GM18505 (cell line): ENCODE measurements around the gene CYB5A.

Experiments used
- ATAC-seq: cut with Tn5 transposase; IDR thresholded peaks from one replicate; pipeline ENCODE4 v1.9.1; 2021; ENCODE audit not compliant: unreplicated experiment
- POLR2A ChIP-seq: IDR thresholded peaks from 4 replicates; pipeline ENCODE4 v1.6.1; 2011; ENCODE audit warnings: borderline replicate concordance; ENCODE audit not compliant: insufficient read depth, insufficient read length; ENCODE audit errors: extremely low read depth

The CYB5A gene

DNA sequence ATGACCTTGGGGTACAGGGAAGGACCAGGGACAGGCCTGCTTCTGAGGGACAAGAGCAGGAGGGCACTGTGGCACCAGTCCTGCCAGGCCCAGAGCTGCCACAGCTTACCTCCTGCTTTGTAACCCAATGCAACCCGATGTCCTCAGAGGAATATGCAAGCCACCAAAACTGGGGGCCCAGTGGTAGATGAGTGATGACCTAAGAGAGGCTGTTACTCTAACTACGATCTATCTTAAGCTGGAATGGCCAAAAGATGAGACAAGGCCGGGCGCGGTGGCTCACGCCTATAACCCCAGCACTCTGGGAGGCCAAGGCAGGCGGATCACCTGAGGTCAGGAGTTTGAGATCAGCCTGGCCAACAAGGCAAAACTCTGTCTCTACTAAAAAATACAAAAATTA is 12.8 kb downstream of the CYB5A start:
- no peak for TF ChIP-seq POLR2A
- ATAC-seq = no peak

DNA sequence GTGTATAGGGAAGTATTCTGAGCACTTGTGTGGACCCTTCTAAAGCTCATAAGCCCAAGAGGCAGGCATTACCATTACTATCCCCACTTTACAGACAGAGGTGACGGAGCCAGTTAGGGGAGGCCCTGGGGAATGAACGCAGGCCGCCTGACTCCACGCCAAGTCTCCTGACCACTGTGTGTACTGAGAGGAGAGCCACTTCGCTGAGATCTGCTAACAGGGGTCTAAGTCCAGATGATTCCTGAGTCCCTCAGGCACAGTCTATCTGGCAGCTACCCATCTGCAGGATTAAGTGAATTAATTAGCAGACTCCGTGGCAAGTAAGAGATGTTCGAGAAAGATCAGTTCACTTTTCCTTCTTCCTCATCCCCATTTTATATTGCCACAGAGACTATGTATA is 13.7 kb downstream of the CYB5A start:
- no peak for TF ChIP-seq POLR2A
- no peak for ATAC-seq

DNA sequence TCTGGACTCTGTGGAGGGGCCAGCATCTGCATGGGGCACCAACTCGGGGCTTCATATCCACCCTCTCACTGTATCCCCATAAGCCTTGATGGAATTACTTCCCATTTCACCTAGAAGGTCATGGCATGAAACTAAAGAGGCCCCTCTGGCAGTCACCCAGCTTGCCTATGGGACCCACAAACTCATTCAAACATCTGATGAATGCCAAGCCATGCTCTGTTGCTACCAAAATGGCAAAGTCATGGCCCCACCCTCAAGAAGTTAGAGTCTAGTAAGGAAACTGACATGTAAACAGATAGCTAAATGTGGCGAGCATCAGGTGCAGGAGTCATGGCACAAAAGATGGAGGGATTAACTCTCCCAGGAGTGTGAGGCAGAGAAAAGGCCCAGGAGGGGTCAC is 14.5 kb downstream of the CYB5A start:
- TF ChIP-seq POLR2A = no peak
- no peak for ATAC-seq

DNA sequence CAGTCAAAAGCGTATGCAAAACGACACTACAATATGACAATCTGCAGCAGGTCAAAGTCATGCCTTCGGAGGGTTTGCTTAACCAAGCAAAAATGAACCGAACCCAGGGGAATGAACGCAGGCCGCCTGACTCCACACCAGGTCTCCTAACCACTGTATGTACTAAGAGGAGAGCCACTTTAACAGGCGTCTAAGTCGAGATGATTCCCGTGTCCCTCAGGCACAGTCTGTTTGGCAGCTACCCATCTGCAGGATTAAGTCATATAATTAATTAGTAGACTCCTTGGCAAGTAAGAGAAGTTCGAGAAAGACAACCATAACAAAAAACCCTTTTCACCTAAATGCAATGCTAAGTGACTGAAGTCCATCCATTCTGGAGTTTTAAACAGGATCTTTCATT is 15.2 kb downstream of the CYB5A start:
- ATAC-seq = no peak
- TF ChIP-seq POLR2A = no peak

DNA sequence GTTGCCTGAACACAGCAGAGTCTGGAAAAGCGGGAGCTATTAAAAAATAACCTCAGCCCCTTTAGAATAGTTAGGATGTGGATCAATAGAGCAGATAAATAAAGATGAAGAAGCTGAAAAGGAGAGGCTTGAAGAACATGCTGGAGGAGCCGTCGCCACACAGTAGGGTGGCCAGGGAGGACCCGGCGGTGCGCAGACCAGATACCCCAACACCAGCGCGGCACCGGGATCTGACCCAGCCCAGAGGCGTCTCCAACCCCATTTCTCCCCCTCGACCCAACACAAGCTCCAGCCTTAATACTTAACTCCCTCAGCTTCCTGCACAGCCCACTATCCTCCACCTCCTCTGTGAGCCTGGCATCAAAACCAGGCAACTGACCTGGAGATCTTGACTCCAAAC is 16.0 kb downstream of the CYB5A start:
- no peak for ATAC-seq

DNA sequence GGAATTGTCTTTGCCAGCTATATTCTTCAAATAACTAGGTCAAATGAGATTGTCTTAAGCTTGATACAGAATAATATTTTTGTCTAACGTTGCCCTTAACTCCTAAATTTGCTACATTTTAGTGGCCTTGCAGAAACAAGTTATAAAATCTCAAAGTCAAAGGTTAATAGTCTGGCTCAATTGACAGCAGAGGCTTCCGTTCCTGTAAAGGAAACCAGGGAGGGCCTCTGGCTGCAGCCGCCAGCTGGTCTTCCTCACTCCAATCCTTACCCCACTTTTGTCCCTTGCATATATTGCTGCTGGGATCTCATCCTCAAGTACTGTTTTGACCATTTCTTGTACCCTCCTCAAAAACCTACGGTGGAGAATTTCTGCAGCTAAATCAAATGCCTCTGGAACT is 17.1 kb downstream of the CYB5A start:
- no peak for ATAC-seq
- no peak for TF ChIP-seq POLR2A

More for the DNA sequence above, 16.0 kb downstream of the CYB5A start:
- TF ChIP-seq POLR2A = no peak

DNA sequence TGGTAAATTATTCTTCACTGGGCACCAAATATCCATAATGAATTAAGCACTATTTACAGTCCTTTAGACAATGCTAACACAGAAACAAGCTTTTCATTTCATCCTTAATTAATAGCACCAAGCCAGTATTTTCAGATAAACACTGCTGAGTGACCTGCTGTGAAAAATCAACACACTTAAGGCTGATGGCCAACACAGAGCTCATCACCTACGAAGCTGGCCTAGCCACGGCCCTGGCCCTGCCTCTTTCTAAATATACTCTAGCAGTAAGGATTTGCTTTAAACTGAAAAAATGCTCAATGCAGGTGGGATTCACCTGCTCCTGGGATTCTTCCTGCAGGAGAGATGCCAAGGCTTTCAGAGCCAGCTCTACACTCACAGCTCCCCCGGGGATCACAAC is 18.4 kb downstream of the CYB5A start:
- no peak for ATAC-seq
- no peak for TF ChIP-seq POLR2A

DNA sequence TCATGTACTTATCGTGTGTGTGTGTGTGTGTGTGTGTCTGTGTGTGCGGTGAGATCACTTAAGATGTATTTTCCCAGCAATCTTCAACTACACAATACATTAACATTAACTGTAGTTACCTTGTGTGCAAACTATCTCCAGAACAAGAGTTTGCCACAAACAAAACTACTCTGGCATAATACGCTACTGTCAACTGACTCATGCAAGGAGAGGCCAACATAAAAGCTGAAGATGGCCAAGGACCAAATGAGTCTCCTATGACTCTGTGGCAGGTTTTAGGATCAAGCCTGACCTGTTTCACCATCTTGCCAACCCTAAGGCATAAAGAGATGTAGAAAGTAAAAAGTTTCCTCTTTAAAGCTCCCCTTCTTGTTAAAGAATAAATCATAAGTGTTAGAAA is 20.1 kb downstream of the CYB5A start:
- ATAC-seq = no peak
- no peak for TF ChIP-seq POLR2A

DNA sequence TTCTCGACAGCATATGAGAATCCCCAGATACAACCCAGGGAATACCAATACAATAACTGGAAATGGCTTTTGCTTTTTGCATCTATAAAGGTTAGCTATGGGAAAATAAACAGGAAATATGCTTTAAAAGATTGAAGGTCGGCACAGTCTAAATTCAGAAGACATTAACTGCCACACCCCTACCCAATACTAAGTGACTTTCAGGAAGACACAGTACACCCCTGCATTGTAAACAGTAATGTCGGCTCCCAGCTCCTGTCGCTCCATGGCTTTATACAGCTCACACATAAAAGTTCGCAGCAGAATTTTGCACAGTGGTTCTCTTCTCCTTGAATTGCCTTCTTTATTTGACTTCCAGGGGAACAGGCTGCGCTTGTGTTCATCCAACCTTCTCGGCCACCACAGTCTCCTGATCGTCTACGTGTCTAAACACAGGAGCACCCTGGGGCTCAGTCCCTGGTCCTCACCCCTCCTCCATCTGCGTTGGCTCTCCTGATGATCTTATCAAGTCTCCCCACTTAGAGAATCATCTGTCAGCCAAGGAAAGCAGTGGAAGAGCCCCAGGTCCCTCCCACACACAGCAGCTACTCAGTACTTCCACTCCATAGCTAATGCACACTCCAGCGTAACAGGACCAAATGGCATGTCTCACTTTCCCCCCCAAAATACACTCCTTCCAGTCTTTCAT is 22.7 kb downstream of the CYB5A start:
- no peak for ATAC-seq
- no peak for TF ChIP-seq POLR2A

DNA sequence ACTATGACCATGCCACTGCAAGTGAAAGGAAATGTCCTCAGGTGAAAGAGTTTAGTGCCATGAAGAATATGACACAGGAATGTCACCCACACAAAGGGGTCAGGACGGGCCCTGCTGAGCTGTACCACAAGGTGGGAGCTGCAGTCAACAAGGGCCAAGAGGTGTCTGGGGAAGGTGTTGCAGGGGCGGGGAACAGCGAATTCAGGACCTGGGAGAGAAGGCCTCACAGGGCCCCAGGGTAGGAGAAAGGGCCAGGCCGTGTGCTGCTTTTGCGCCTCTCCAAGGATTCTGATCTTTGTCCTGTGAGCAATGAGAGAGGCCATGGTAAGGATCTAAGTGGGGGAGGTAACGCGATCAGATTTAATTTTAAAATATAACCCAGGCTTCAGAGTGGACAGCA is 23.6 kb downstream of the CYB5A start:
- no peak for TF ChIP-seq POLR2A
- ATAC-seq = no peak

DNA sequence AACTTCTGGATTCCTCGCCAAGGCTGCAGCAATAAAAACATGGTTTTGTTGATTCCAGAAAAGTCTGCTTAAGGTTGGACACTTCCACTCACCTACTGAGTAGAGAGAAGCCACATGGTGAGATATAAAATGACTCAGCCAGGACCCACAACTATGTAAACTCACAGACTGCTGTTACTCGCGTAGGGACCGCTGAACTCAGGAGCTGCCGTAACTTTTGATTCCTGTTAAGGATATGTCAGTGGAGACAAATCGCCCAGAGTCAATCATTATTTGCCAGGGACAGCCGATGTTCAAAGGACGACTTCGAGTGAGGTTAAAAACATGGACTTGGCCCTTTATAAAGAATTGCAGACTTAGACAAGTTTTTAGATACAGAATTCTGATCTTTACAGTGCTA is 25.6 kb downstream of the CYB5A start:
- no peak for ATAC-seq
- TF ChIP-seq POLR2A = no peak

DNA sequence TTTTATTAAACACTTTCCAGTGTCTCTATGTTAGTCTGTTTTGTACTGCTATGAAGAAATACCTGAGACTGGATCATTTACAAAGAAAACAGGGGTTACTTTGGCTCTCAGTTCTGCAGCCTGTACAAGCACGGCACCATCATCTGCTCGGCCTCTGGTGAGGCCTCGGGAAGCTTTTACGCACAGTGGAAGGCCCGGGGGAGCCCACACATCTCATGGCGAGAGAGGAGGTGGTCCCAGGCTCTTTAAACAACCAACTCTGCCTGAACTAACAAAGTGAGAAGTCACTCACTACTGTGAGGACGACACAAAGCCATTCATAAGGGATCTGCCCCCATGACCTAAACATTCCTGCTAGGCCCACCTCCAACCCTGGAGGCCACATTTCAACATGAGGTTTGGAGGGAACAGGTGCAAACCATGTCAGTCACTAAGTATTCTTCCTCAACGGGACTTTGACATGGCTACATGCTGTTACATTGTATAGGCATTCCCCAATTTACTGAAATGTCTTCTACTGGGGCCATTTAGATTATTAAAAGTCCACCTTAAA is 26.1 kb downstream of the CYB5A start:
- TF ChIP-seq POLR2A = no peak
- no peak for ATAC-seq

DNA sequence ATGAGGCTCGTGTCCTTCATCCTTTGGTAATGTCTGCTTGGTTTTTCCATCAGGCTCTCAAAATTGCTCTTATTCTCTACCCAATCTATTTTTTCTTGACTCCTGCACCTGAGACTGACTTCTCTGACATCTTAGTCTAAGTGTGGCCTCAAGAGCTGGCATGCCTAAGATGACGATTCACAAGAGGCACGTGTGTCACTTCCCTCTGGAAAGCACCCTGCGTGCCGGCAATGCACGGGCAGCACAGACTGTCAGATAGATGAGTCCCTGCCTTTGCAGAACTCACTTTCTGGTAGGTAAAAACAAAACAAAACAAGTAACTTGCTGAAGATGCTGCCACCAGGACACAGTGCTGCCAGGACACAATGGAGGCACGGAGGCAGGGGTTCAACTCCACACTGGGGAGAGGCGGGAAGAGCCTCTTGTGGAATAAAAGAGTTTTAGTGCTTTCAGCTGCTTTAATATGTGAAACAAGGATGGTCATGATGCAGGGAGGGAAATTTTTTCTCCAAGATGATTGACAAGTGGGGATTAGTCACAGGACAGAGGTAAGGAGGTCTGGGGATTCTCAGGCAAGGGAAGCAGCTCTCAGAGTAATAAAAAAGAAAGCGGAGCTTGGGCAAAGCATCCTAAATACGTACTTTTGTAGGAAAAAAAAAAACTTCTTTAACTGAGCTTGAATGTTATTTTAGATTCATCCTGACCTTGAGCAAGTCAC is 27.3 kb downstream of the CYB5A start:
- TF ChIP-seq POLR2A = no peak
- peak; percentile 94 for ATAC-seq
